PC-9 (cell line): ENCODE results near the gene KIF26B. TPM values are rescaled to one million over a fixed set of nuclear protein-coding genes. Genes with fewer than 3 reads are reported as not detected.

ENCODE experiments used
- BruUV-seq: library from RNA; stranded (reverse); fragments of 400-500 nt; replicated peaks from 2 replicates; lab custom pipeline; 2021; lab: Mats Ljungman, UMichigan
- CTCF ChIA-PET: fragments of 300-600 bp; sonication (Branson Sonifier 250); formaldehyde crosslinking; loops from one replicate; lab custom pipeline; 2022; ENCODE audit warnings: antibody characterized with exemption; lab: Charles Lee
- POLR2A ChIA-PET: fragments of 300-600 bp; sonication (Branson Sonifier 250); formaldehyde crosslinking; loops from one replicate; lab custom pipeline; 2022; ENCODE audit warnings: antibody characterized with exemption; ENCODE audit not compliant: unreplicated experiment; lab: Charles Lee
- DNase-seq, 2 experiments: peaks; one replicate each; pipeline versions ENCODE4 v3.0.0 to v3.0.0-alpha.2; 2015 to 2022; ENCODE audit warnings: mixed read lengths in 1 of 2
- H2AFZ ChIP-seq: fragments of 200-600 bp; sonication (generic); 2 replicates; pipeline ENCODE4 v1.8.1; 2017; ENCODE audit warnings: antibody characterized with exemption
- H3F3A ChIP-seq: fragments of 200-600 bp; sonication (generic); 2 replicates; pipeline ENCODE4 v1.8.1; 2017; ENCODE audit warnings: antibody characterized with exemption, mild to moderate bottlenecking, low read depth; ENCODE audit not compliant: insufficient read depth
- H3K27ac ChIP-seq: fragments of 200-600 bp; sonication (generic); 2 replicates; pipeline ENCODE4 v1.6.1; 2016; ENCODE audit warnings: mixed run types
- H3K27me3 ChIP-seq: fragments of 200-600 bp; sonication (generic); 2 replicates; pipeline ENCODE4 v1.6.1; 2016; ENCODE audit warnings: low read depth, mixed run types; ENCODE audit not compliant: insufficient read depth
- H3K36me3 ChIP-seq: fragments of 200-600 bp; sonication (generic); 2 replicates; pipeline ENCODE4 v1.6.1; 2016; ENCODE audit warnings: low read depth, mixed run types
- H3K4me1 ChIP-seq: fragments of 200-600 bp; sonication (generic); replicated peaks from 2 replicates; pipeline ENCODE4 v1.6.1; 2016; ENCODE audit warnings: mixed run types; ENCODE audit not compliant: insufficient read depth
- H3K4me2 ChIP-seq: fragments of 200-600 bp; sonication (generic); 2 replicates; pipeline ENCODE4 v1.6.1; 2017; ENCODE audit warnings: mixed run types
- H3K4me3 ChIP-seq: fragments of 200-600 bp; sonication (generic); 2 replicates; pipeline ENCODE4 v1.6.1; 2016; ENCODE audit warnings: mixed run types
- H3K79me2 ChIP-seq: fragments of 200-600 bp; sonication (generic); 2 replicates; pipeline ENCODE4 v1.6.1; 2017; ENCODE audit warnings: low read depth, mixed run types
- H3K9me2 ChIP-seq: fragments of 200-600 bp; sonication (generic); 2 replicates; pipeline ENCODE4 v1.8.1; 2017; ENCODE audit warnings: mild to moderate bottlenecking; ENCODE audit not compliant: insufficient read depth
- H3K9me3 ChIP-seq: fragments of 200-600 bp; sonication (generic); 2 replicates; pipeline ENCODE4 v1.8.1; 2016; ENCODE audit warnings: low read depth; ENCODE audit not compliant: insufficient read depth
- H4K20me1 ChIP-seq: fragments of 200-600 bp; sonication (generic); 2 replicates; pipeline ENCODE4 v1.8.1; 2017; ENCODE audit not compliant: insufficient read depth
- CTCF ChIP-seq: fragments of 200-600 bp; sonication (generic); conservative IDR thresholded peaks from 2 replicates; pipeline ENCODE4 v1.6.1; 2017; ENCODE audit warnings: mixed run types, antibody characterized with exemption, mild to moderate bottlenecking, moderate library complexity
- EZH2 ChIP-seq: fragments of 200-600 bp; sonication (generic); IDR thresholded peaks from 2 replicates; pipeline ENCODE4 v1.8.0; 2017; ENCODE audit warnings: antibody characterized with exemption, low read depth
- intact Hi-C: fragments of 100-400 bp; cut with micrococcal nuclease; formaldehyde crosslinking; loops from one replicate; pipeline ENCODE4 v1.10.0; 2022; ENCODE audit not compliant: unreplicated experiment
- total RNA-seq: library from RNA; stranded (reverse); gene quantifications from 2 replicates; pipeline ENCODE4 v1.2.3, GENCODE V29; 2021

KIF26B gene
- total RNA-seq, 1 experiment from 2014 or later: 0.11 TPM

- no peak overlapping the region for H3K27ac ChIP-seq
- ChIA-PET CTCF (no interaction called here), POLR2A (no interaction called here)
- no peaks in the 10 kb centered on the region for H3K36me3 ChIP-seq
- no peak overlapping the region for H3K4me3 ChIP-seq
- H3K4me1 ChIP-seq: no peaks in the 10 kb centered on the region
- TF ChIP-seq CTCF (no peak), EZH2 (no peak)
- no peaks in the 10 kb centered on the region for H3F3A ChIP-seq
- H3K4me2 ChIP-seq: no peak overlapping the region
- H3K79me2 ChIP-seq: no peaks in the 10 kb centered on the region
- H3K27me3 ChIP-seq: peaks cover 17% of the 10 kb centered on the region
- no peaks in the 10 kb centered on the region for H3K9me2 ChIP-seq
- H2AFZ ChIP-seq: no peak overlapping the region
- intact Hi-C loops: no loop called here
- H3K9me3 ChIP-seq: no peaks in the 10 kb centered on the region
- H4K20me1 ChIP-seq: no peaks in the 10 kb centered on the region; the same call in none of the 2 replicates
- DNase-seq: no peak
- BruUV-seq: no TSS peak
Observed at GRCh38 chr1:245272676-245273075, 117.9 kb downstream of the KIF26B start.

GRCh38 chr1:245276445-245276844 lies 121.7 kb downstream of the KIF26B start:
- no peak overlapping the region for H3K4me3 ChIP-seq
- H4K20me1 ChIP-seq: no peaks in the 10 kb centered on the region; the same call in 1 of the 2 replicates
- peaks cover 13% of the 10 kb centered on the region for H3K27me3 ChIP-seq
- no peak overlapping the region for H3K4me2 ChIP-seq
- no peak for TF ChIP-seq EZH2
- no TSS peak for BruUV-seq
- no peaks in the 10 kb centered on the region for H3F3A ChIP-seq
- H3K27ac ChIP-seq: no peak overlapping the region
- ChIA-PET CTCF (no interaction called here), POLR2A (interaction anchor here (0.7 kb wide), 1 partner anchor 154 kb away, joined by 4 read pairs; no protein-coding TSS in a partner anchor)
- H2AFZ ChIP-seq: no peak overlapping the region
- no peaks in the 10 kb centered on the region for H3K79me2 ChIP-seq
- H3K4me1 ChIP-seq: no peaks in the 10 kb centered on the region
- DNase-seq: no peak
- no peaks in the 10 kb centered on the region for H3K36me3 ChIP-seq
- no peaks in the 10 kb centered on the region for H3K9me2 ChIP-seq
- H3K9me3 ChIP-seq: no peaks in the 10 kb centered on the region
- intact Hi-C loops: no loop called here

DNA sequence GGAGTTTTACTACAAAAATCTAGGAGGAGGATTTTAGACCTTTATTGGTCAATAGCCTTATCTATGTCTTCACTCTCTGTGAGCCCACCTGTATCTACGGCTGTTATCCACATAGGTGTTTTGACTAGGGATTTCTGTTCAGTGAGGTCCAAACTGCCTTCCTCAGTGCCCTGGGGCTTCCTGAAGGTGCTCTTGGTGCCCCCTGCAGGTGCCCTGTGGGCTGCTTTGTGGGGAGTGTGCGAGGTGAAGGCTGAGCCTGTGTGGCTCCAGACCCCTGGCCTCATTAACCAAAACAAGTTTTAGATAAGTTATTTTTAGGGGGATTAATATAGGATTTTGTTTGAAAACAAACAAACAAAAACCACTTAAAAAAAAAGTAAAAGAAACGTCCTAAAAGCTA lies 122.5 kb downstream of the KIF26B start:
- no peaks in the 10 kb centered on the region for H3K4me1 ChIP-seq
- TF ChIP-seq CTCF (no peak), EZH2 (no peak)
- no peaks in the 10 kb centered on the region for H3K79me2 ChIP-seq
- CTCF ChIA-PET: no interaction called here
- intact Hi-C loops: no loop called here
- POLR2A ChIA-PET: no interaction called here
- H3K4me3 ChIP-seq: no peak overlapping the region
- H3K9me3 ChIP-seq: no peaks in the 10 kb centered on the region
- H3K9me2 ChIP-seq: no peaks in the 10 kb centered on the region
- BruUV-seq: no TSS peak
- H3K27me3 ChIP-seq: peaks cover 15% of the 10 kb centered on the region
- no peak overlapping the region for H3K27ac ChIP-seq
- DNase-seq: no peak
- H3K36me3 ChIP-seq: no peaks in the 10 kb centered on the region
- no peaks in the 10 kb centered on the region for H3F3A ChIP-seq
- H2AFZ ChIP-seq: no peak overlapping the region
- no peak overlapping the region for H3K4me2 ChIP-seq
- no peaks in the 10 kb centered on the region; the same call in 1 of the 2 replicates for H4K20me1 ChIP-seq

DNA sequence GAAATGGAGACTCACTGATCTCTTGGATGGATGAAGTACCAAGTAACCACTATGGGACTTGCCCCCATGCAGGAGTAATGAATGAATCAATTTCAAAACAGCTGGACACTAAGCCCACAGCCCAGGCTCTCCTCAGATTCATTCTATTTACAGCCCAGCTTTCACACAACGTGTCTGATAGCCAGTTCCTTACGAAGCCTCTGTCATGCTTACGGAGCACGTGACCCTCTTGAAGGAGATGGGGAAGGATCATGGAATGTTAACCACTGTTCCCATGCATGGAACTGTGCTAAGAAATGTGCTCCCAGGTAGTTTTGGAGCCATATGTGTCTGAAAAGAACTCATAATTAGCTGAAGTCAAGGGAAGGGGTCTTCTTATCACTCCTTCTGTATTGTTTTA lies 124.1 kb downstream of the KIF26B start:
- DNase-seq: no peak
- Histone ChIP-seq H3K27me3 (peaks cover 25% of the 10 kb centered on the region), H3K9me3 (no peaks in the 10 kb centered on the region), H3K4me3 (no peak overlapping the region), H3K4me1 (no peaks in the 10 kb centered on the region), H4K20me1 (no peaks in the 10 kb centered on the region; the same call in 1 of the 2 replicates), H3K36me3 (no peaks in the 10 kb centered on the region), H3K79me2 (no peaks in the 10 kb centered on the region), H3F3A (no peaks in the 10 kb centered on the region), H3K27ac (no peak overlapping the region), H2AFZ (no peak overlapping the region), H3K9me2 (no peaks in the 10 kb centered on the region), H3K4me2 (no peak overlapping the region)
- BruUV-seq: no TSS peak
- ChIA-PET POLR2A (no interaction called here), CTCF (no interaction called here)
- no peak for TF ChIP-seq CTCF
- TF ChIP-seq EZH2: no peak
- intact Hi-C loops: no loop called here
